Right atrium auricular region (tissue), 2 donors: ENCODE results near the gene ORMDL3. TPM values are rescaled to one million over a fixed set of nuclear protein-coding genes. Genes with fewer than 3 reads are reported as not detected.

Source experiments
- DNase-seq: peaks from one replicate; pipeline ENCODE4 v3.0.0-alpha.2; 2019; ENCODE audit warnings: low spot score
- H3K27ac ChIP-seq, 2 donors: fragments of 200-600 bp; sonication (generic); 1 replicate in 1 of 2; 2 replicates in 1 of 2; pipeline ENCODE4 v1.5.1; 2016 to 2019
- H3K27me3 ChIP-seq, 2 donors: fragments of 200-600 bp; sonication (generic); one replicate each; pipeline versions ENCODE4 v1.5.1 to v1.6.0; 2017 to 2019
- H3K36me3 ChIP-seq: fragments of 200-600 bp; sonication (generic); one replicate; pipeline ENCODE4 v1.5.1; 2016
- H3K4me1 ChIP-seq, 2 donors: fragments of 200-600 bp; sonication (generic); one replicate each; pipeline versions ENCODE4 v1.5.1 to v1.6.0; 2017 to 2019
- H3K4me3 ChIP-seq, 2 donors: fragments of 200-600 bp; sonication (generic); 1 replicate in 1 of 2; 2 replicates in 1 of 2; pipeline ENCODE4 v1.5.1; 2017 to 2019; ENCODE audit warnings: mild to moderate bottlenecking in 1 of 2, moderate library complexity in 1 of 2
- H3K9me3 ChIP-seq, 2 donors: fragments of 200-600 bp; sonication (generic); one replicate each; pipeline ENCODE4 v1.5.1; 2019
- CTCF ChIP-seq, 2 donors: fragments of 200-600 bp; sonication (generic); IDR thresholded peaks; one replicate each; pipeline ENCODE4 v1.5.1; 2019; ENCODE audit warnings: antibody characterized with exemption in 2 of 2
- total RNA-seq, 2 donors: library from RNA; depleted of rRNA; stranded (reverse); fragments of >200 nt; gene quantifications; one replicate each; pipeline ENCODE4 v1.1.0, GENCODE V29; 2016

The ORMDL3 gene, protein sequence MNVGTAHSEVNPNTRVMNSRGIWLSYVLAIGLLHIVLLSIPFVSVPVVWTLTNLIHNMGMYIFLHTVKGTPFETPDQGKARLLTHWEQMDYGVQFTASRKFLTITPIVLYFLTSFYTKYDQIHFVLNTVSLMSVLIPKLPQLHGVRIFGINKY
- 10 to 100 TPM; 31.5 to 41.5 TPM for total RNA-seq

DNA sequence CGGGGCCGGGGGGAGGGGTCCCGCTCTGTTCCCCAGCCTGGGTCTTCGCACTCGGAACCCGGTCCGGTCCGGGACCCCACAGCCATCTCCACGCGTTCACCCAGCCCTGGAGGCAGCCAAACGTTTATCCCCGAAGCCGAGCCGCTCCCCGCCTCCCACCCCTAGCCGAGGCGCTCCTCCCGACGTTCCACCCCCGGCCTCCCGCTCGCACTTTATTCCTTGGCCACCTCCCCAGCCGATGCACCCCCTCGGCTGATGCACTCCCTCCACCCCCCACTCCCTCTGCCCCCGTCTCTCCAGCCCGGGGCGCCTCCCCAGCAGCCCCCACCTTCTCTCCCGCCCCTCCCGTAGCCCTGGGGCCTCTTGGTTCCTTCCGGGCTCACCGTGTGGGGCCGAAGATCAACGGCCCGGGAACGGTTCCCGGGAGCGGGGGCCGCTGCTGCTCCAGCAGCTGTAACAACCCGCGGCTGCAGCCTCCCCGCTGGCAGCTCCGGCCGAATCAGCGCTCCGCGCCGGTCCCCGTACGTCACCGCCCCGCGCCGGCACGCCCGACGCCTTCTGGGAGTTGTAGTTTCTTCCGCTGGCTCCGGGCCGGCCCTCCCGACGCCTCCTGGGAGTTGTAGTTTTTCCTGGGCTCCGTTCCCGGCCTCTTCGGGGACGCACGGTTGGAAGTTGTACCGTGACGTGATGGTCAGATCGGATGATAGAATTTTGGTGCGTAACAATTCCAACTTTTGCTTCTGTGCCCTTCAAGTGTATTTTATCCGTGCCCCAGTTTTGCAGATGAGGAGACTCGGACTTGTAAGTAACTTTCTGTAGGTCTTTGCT is at the start of gene ORMDL3, which contains the start of gene LRRC3C:
ORMDL3 (minus strand) TSS at position 501 of the 828 bp plus-strand sequence. CDS start 3,398 bp downstream, outside the sequence.
LRRC3C (plus strand) TSS at position 632 of the 828 bp plus-strand sequence. CDS start 13,792 bp downstream, outside the sequence.
- no peaks in the 10 kb centered on the region for H3K27me3 ChIP-seq
- TF ChIP-seq CTCF (IDR thresholded peaks at IDR 0.05): no peak
- H3K9me3 ChIP-seq: no peaks in the 10 kb centered on the region
- DNase-seq: peak; percentile 96
- H3K36me3 ChIP-seq: peaks cover 17% of the 10 kb centered on the region
- peaks cover 0 to 35% of the 10 kb centered on the region in 2 donors for H3K4me1 ChIP-seq
- peak within 1 kb of the TSS; percentile 90 to 96 for H3K27ac ChIP-seq
- peak within 1 kb of the TSS; percentile 79 to 90 for H3K4me3 ChIP-seq

DNA sequence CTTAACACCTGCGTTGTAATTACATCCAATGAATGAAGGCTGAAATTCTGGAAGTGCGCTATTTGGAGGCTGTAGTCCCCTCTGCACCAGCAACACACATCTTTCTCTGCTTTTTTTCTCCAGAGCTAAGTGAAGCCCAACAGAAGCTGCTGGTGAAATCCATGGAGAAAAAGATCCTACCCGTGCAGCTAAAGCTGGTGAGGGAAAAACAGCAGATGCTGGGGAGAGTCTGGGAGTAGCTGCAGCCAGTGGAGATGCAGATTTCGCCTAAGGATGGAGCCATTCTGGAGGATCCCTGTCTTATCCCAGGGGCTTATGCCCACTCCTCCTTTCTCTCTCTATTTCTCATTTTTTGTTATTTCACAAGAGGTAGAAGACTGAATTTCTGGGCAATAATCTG is 48.4 kb upstream of the ORMDL3 start:
- H3K36me3 ChIP-seq: no peaks in the 10 kb centered on the region
- H3K9me3 ChIP-seq: no peaks in the 10 kb centered on the region
- no peak overlapping the region for H3K4me3 ChIP-seq
- H3K27me3 ChIP-seq: no peaks in the 10 kb centered on the region
- no peak overlapping the region for H3K27ac ChIP-seq
- DNase-seq: no peak
- H3K4me1 ChIP-seq: peaks cover 0 to 9% of the 10 kb centered on the region in 2 donors
- TF ChIP-seq CTCF (IDR thresholded peaks at IDR 0.05): no peak

- Histone ChIP-seq H3K27me3 (no peaks in the 10 kb centered on the region), H3K9me3 (no peaks in the 10 kb centered on the region), H3K36me3 (no peaks in the 10 kb centered on the region), H3K27ac (no peak overlapping the region), H3K4me1 (peaks cover 0 to 3% of the 10 kb centered on the region in 2 donors), H3K4me3 (no peak overlapping the region)
- no peak for DNase-seq
- TF ChIP-seq CTCF (IDR thresholded peaks at IDR 0.05): no peak
Measured at GRCh38 chr17:39974433-39974832, 47.0 kb upstream of the ORMDL3 start.

GRCh38 chr17:39973496-39973895 is 46.1 kb upstream of the ORMDL3 start:
- no peak for DNase-seq
- no peak for TF ChIP-seq CTCF (IDR thresholded peaks at IDR 0.05)
- H3K4me1 ChIP-seq: no peaks in the 10 kb centered on the region
- no peak overlapping the region for H3K4me3 ChIP-seq
- H3K9me3 ChIP-seq: no peaks in the 10 kb centered on the region
- no peak overlapping the region for H3K27ac ChIP-seq
- no peaks in the 10 kb centered on the region for H3K36me3 ChIP-seq
- no peaks in the 10 kb centered on the region for H3K27me3 ChIP-seq

DNA sequence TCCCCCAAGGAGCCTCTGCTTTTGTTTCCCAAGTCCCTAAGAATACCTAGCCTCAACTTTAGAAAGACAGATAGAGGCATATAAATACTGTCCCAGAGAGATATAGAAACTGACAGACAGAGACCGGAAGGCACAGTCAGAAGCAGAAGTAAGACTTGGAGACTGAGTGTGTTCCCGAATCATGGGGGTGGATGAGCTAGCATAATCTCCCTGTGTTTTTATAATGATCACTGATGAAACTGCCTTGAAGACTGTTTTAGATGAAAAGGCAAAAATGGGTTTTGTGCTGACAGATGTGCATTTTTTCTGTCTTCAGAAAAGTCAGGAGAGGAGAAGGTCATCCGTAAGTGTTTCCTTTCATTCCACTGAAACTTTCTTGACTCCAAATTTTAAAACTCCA is 44.9 kb upstream of the ORMDL3 start:
- Histone ChIP-seq H3K9me3 (no peaks in the 10 kb centered on the region), H3K4me3 (no peak overlapping the region), H3K4me1 (no peaks in the 10 kb centered on the region), H3K27me3 (no peaks in the 10 kb centered on the region), H3K27ac (peak overlapping the region in 1 of 2 donors; percentile 16), H3K36me3 (no peaks in the 10 kb centered on the region)
- no peak for DNase-seq
- no peak for TF ChIP-seq CTCF (IDR thresholded peaks at IDR 0.05)
